ENCODE results near the gene MTMR12. TPM values are rescaled to one million over a fixed set of nuclear protein-coding genes. Genes with fewer than 3 reads are reported as not detected.

MTMR12 gene
- total RNA-seq, 2 donors from 2014 or later: 43.1 to 70.7 TPM

- Histone ChIP-seq H3K27ac (no peak overlapping the region), H3K9me3 (no peaks in the 10 kb centered on the region), H3K4me1 (replicated peaks) (no peaks in the 10 kb centered on the region), H3K36me3 (no peaks in the 10 kb centered on the region), H3K27me3 (replicated peaks; ENCODE audit: insufficient read depth) (no peaks in the 10 kb centered on the region), H3K4me3 (no peak overlapping the region)
- WGBS: 97% methylated on average over 6 of the region's 10 CpGs
- TF ChIP-seq, protein P1, sequence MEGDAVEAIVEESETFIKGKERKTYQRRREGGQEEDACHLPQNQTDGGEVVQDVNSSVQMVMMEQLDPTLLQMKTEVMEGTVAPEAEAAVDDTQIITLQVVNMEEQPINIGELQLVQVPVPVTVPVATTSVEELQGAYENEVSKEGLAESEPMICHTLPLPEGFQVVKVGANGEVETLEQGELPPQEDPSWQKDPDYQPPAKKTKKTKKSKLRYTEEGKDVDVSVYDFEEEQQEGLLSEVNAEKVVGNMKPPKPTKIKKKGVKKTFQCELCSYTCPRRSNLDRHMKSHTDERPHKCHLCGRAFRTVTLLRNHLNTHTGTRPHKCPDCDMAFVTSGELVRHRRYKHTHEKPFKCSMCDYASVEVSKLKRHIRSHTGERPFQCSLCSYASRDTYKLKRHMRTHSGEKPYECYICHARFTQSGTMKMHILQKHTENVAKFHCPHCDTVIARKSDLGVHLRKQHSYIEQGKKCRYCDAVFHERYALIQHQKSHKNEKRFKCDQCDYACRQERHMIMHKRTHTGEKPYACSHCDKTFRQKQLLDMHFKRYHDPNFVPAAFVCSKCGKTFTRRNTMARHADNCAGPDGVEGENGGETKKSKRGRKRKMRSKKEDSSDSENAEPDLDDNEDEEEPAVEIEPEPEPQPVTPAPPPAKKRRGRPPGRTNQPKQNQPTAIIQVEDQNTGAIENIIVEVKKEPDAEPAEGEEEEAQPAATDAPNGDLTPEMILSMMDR (IDR thresholded peaks at IDR 0.05): no peak
- no peak for TF ChIP-seq POLR2AphosphoS5 (IDR thresholded peaks at IDR 0.05)
- no peak for TF ChIP-seq POLR2A (IDR thresholded peaks at IDR 0.05)
- intact Hi-C loops (cut with DNase I): no loop called here
- DNase-seq (ENCODE audit: low spot score): no peak
These were observed 7.8 kb upstream of the MTMR12 start for GRCh38 chr5:32320576-32320975.

DNA sequence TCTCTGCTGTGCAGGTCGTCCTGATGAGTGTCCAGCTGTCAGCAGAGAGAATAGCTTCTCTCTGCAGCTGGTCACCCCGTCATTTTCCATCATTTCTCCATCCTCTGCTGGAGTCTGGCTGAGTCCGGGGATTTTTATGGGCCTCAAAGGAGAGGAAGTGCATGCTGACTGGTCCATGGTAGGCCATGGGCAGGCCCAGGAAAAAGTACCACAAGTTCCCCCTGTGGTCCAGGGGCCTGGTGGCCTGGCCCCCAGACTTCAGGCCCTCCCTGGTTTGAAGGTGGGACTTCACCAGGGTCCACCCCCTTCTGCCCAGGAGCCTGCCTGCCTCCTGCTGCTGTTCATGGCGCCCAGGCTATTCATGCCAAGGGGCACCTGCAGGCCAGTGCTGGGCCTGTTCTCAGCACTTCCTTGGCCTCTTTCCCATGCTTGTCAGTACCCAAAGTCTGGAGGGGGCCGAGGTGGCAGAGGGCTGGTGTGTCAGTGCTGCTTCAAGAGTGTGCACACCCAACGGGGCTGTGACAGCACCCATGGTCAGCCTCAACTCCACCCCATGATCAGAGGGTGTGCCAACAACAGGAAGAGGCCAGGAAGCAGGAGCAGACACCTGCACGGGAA is 7.3 kb upstream of the MTMR12 start:
- no peak overlapping the region for H3K4me3 ChIP-seq
- H3K9me3 ChIP-seq: no peaks in the 10 kb centered on the region
- DNase-seq (ENCODE audit: low spot score): no peak
- H3K27me3 ChIP-seq (replicated peaks; ENCODE audit: insufficient read depth): no peaks in the 10 kb centered on the region
- H3K27ac ChIP-seq: no peak overlapping the region
- no peak for TF ChIP-seq POLR2A (IDR thresholded peaks at IDR 0.05)
- no peak for TF ChIP-seq POLR2AphosphoS5 (IDR thresholded peaks at IDR 0.05)
- TF ChIP-seq, protein P1 (IDR thresholded peaks at IDR 0.05): no peak
- 68% methylated on average over 7 of the region's 7 CpGs for WGBS
- H3K36me3 ChIP-seq: no peaks in the 10 kb centered on the region
- H3K4me1 ChIP-seq (replicated peaks): no peaks in the 10 kb centered on the region
- intact Hi-C loops (cut with DNase I): loop anchor here (10.0 kb wide), 1 partner anchor 225 kb away; no protein-coding TSS in a partner anchor

- Histone ChIP-seq H3K27ac (no peak overlapping the region), H3K4me1 (replicated peaks) (no peaks in the 10 kb centered on the region), H3K36me3 (no peaks in the 10 kb centered on the region), H3K9me3 (no peaks in the 10 kb centered on the region), H3K4me3 (no peak overlapping the region), H3K27me3 (replicated peaks; ENCODE audit: insufficient read depth) (no peaks in the 10 kb centered on the region)
- intact Hi-C loops (cut with DNase I): loop anchor here (10.0 kb wide), 1 partner anchor 225 kb away; no protein-coding TSS in a partner anchor
- WGBS: 80% methylated on average over 7 of the region's 7 CpGs
- TF ChIP-seq, protein P1 (IDR thresholded peaks at IDR 0.05): no peak
- TF ChIP-seq POLR2AphosphoS5 (IDR thresholded peaks at IDR 0.05) (no peak), POLR2A (IDR thresholded peaks at IDR 0.05) (no peak)
- no peak for DNase-seq (ENCODE audit: low spot score)
These were observed 6.7 kb upstream of the MTMR12 start for GRCh38 chr5:32319392-32319791.

GRCh38 chr5:32317041-32317440 is 4.3 kb upstream of the MTMR12 start:
- no peak overlapping the region for H3K4me3 ChIP-seq
- no peaks in the 10 kb centered on the region for H3K36me3 ChIP-seq
- H3K27ac ChIP-seq: no peak overlapping the region
- intact Hi-C loops (cut with DNase I): loop anchor here (10.0 kb wide), 1 partner anchor 222 kb away; no protein-coding TSS in a partner anchor
- no peaks in the 10 kb centered on the region for H3K27me3 ChIP-seq (replicated peaks; ENCODE audit: insufficient read depth)
- TF ChIP-seq POLR2A (IDR thresholded peaks at IDR 0.05) (no peak), POLR2AphosphoS5 (IDR thresholded peaks at IDR 0.05) (no peak)
- TF ChIP-seq, protein P1 (IDR thresholded peaks at IDR 0.05): no peak
- H3K4me1 ChIP-seq (replicated peaks): no peaks in the 10 kb centered on the region
- WGBS: 78% methylated on average over 7 of the region's 7 CpGs
- no peak for DNase-seq (ENCODE audit: low spot score)
- no peaks in the 10 kb centered on the region for H3K9me3 ChIP-seq

All from prostate gland (tissue), 2 donors.